Measurements from ENCODE around the gene CZIB.

The CZIB gene

DNA sequence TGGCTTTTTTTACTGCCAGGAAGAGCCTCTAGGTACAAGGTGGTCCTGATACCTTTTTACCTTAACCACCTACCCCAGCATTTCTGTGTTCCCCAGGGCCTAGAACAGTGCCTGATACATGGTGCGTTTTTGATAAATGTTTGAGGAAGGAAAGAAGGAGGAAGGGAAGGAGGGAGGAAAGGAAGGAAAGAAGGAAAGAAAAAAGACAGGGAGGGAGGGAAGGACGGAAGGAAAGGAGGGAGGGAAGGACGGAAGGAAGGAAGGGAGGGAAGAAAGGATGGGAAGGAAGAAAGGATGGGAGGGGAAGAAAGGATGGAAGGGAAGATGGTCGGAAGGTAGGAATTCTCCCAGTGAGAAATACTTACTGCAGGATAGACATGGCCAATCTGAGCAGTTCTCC, 29.9 kb upstream of the CZIB start:
- Histone ChIP-seq H3K4me1 (ENCODE audit: insufficient read depth, poor library complexity, severe bottlenecking) (no peaks in the 10 kb centered on the region), H3K36me3 (ENCODE audit: low read depth) (peaks cover 77% of the 10 kb centered on the region), H3K27me3 (ENCODE audit: insufficient read depth, poor library complexity, severe bottlenecking) (no peaks in the 10 kb centered on the region), H3K9me3 (ENCODE audit: severe bottlenecking) (no peaks in the 10 kb centered on the region), H3K27ac (ENCODE audit: poor library complexity, severe bottlenecking) (no peak overlapping the region), H3K4me3 (ENCODE audit: severe bottlenecking) (no peak overlapping the region)
- TF ChIP-seq, protein P1, sequence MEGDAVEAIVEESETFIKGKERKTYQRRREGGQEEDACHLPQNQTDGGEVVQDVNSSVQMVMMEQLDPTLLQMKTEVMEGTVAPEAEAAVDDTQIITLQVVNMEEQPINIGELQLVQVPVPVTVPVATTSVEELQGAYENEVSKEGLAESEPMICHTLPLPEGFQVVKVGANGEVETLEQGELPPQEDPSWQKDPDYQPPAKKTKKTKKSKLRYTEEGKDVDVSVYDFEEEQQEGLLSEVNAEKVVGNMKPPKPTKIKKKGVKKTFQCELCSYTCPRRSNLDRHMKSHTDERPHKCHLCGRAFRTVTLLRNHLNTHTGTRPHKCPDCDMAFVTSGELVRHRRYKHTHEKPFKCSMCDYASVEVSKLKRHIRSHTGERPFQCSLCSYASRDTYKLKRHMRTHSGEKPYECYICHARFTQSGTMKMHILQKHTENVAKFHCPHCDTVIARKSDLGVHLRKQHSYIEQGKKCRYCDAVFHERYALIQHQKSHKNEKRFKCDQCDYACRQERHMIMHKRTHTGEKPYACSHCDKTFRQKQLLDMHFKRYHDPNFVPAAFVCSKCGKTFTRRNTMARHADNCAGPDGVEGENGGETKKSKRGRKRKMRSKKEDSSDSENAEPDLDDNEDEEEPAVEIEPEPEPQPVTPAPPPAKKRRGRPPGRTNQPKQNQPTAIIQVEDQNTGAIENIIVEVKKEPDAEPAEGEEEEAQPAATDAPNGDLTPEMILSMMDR (IDR thresholded peaks at IDR 0.05; ENCODE audit: poor library complexity, severe bottlenecking) = no peak
- ATAC-seq (ENCODE audit: low read depth) = no peak
- DNase-seq (ENCODE audit: low spot score) = no peak

GRCh38 chr1:53249706-53250105, 29.3 kb upstream of the CZIB start:
- Histone ChIP-seq H3K27me3 (ENCODE audit: insufficient read depth, poor library complexity, severe bottlenecking) (no peaks in the 10 kb centered on the region), H3K4me1 (ENCODE audit: insufficient read depth, poor library complexity, severe bottlenecking) (no peaks in the 10 kb centered on the region), H3K4me3 (ENCODE audit: severe bottlenecking) (no peak overlapping the region), H3K9me3 (ENCODE audit: severe bottlenecking) (no peaks in the 10 kb centered on the region), H3K36me3 (ENCODE audit: low read depth) (peaks cover 71% of the 10 kb centered on the region), H3K27ac (ENCODE audit: poor library complexity, severe bottlenecking) (no peak overlapping the region)
- TF ChIP-seq, protein P1 (IDR thresholded peaks at IDR 0.05; ENCODE audit: poor library complexity, severe bottlenecking) = no peak
- ATAC-seq (ENCODE audit: low read depth) = no peak
- no peak for DNase-seq (ENCODE audit: low spot score)

GRCh38 chr1:53246261-53247134, 26.1 kb upstream of the CZIB start:
- no peak for ATAC-seq (ENCODE audit: low read depth)
- Histone ChIP-seq H3K27me3 (ENCODE audit: insufficient read depth, poor library complexity, severe bottlenecking) (no peaks in the 10 kb centered on the region), H3K36me3 (ENCODE audit: low read depth) (peaks cover 41% of the 10 kb centered on the region), H3K9me3 (ENCODE audit: severe bottlenecking) (no peaks in the 10 kb centered on the region), H3K27ac (ENCODE audit: poor library complexity, severe bottlenecking) (no peak overlapping the region), H3K4me3 (ENCODE audit: severe bottlenecking) (no peak overlapping the region), H3K4me1 (ENCODE audit: insufficient read depth, poor library complexity, severe bottlenecking) (no peaks in the 10 kb centered on the region)
- TF ChIP-seq, protein P1 (IDR thresholded peaks at IDR 0.05; ENCODE audit: poor library complexity, severe bottlenecking) = no peak
- DNase-seq (ENCODE audit: low spot score) = no peak

- Histone ChIP-seq H3K4me1 (ENCODE audit: insufficient read depth, poor library complexity, severe bottlenecking) (no peaks in the 10 kb centered on the region), H3K36me3 (ENCODE audit: low read depth) (peaks cover 20% of the 10 kb centered on the region), H3K27me3 (ENCODE audit: insufficient read depth, poor library complexity, severe bottlenecking) (no peaks in the 10 kb centered on the region), H3K4me3 (ENCODE audit: severe bottlenecking) (no peak overlapping the region), H3K9me3 (ENCODE audit: severe bottlenecking) (no peaks in the 10 kb centered on the region), H3K27ac (ENCODE audit: poor library complexity, severe bottlenecking) (no peak overlapping the region)
- ATAC-seq (ENCODE audit: low read depth) = no peak
- no peak for DNase-seq (ENCODE audit: low spot score)
- TF ChIP-seq, protein P1 (IDR thresholded peaks at IDR 0.05; ENCODE audit: poor library complexity, severe bottlenecking) = no peak
These were observed 23.7 kb upstream of the CZIB start for GRCh38 chr1:53244141-53244540.

DNA sequence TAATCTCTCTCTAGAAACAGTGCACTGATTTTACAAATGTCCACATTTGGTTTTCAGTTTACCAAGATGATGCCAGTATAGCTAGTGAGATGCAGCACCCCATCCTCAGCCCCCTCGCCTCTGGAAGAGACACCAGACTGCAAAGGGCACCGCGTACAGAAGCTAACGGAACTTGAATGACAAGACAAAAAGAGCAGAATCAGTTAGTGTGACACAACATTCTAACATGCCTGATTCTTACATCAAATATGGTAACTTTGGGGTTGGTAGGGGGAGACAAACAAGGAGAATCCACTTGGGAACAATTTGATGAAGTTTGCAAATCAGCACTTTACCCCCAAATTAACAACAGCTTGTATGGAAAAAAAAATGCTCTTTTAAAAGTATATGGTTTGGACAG, 21.9 kb upstream of the CZIB start:
- H3K27ac ChIP-seq (ENCODE audit: poor library complexity, severe bottlenecking) = no peak overlapping the region
- H3K27me3 ChIP-seq (ENCODE audit: insufficient read depth, poor library complexity, severe bottlenecking) = no peaks in the 10 kb centered on the region
- no peaks in the 10 kb centered on the region for H3K9me3 ChIP-seq (ENCODE audit: severe bottlenecking)
- H3K36me3 ChIP-seq (ENCODE audit: low read depth) = peaks cover 7% of the 10 kb centered on the region
- no peak overlapping the region for H3K4me3 ChIP-seq (ENCODE audit: severe bottlenecking)
- H3K4me1 ChIP-seq (ENCODE audit: insufficient read depth, poor library complexity, severe bottlenecking) = no peaks in the 10 kb centered on the region
- ATAC-seq (ENCODE audit: low read depth) = no peak
- TF ChIP-seq, protein P1 (IDR thresholded peaks at IDR 0.05; ENCODE audit: poor library complexity, severe bottlenecking) = no peak
- no peak for DNase-seq (ENCODE audit: low spot score)
